ENCODE results near the gene COL4A2. TPM values are rescaled to one million over a fixed set of nuclear protein-coding genes. Genes with fewer than 3 reads are reported as not detected.

Gene COL4A2
- total and polyA plus RNA-seq, 11 donors: 92.4 to 377 (median 166) TPM

DNA sequence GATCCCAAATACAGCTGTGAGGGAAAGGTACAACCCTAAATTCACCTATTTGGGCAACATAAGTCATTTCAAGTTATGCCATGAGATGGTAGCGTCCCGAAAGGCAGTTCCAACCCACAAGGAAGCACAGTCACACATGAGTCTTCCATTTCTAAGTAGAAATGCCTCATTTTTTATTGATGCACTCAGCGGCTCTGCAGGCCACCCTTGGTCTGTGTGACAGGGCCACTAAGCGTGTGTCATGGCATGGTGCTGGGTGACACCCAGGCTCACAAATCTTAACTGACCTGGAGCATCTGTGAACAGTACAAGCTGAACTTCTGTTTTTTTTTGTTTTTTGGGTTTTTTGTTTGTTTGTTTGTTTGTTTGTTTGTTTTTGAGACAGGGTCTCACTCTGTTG is 239.3 kb downstream of the COL4A2 start:
- WGBS, 4 donors: 94 to 98% (median 96%) methylated on average over 4 of the region's 4 CpGs
- Histone ChIP-seq H3K27me3 (no peaks in the 10 kb centered on the region), H3K9me3 (no peaks in the 10 kb centered on the region), H3K36me3 (peaks cover 0 to 14% (median 0%) of the 10 kb centered on the region in 9 donors), H3K27ac (peak overlapping the region in 9 of 12 donors; percentile 34 to 82 (median 48)), H3K4me3 (no peak overlapping the region), H3K4me1 (peaks cover 0 to 49% (median 28%) of the 10 kb centered on the region in 12 donors)
- intact Hi-C loops (cut with DNase I): loop anchor here in 1 of 10 donors (5.0 kb wide), 1 partner anchor 79 kb away; no protein-coding TSS in a partner anchor
- no peak for ATAC-seq
- no peak for TF ChIP-seq POLR2A (IDR thresholded peaks at IDR 0.05)
- TF ChIP-seq, protein P1, sequence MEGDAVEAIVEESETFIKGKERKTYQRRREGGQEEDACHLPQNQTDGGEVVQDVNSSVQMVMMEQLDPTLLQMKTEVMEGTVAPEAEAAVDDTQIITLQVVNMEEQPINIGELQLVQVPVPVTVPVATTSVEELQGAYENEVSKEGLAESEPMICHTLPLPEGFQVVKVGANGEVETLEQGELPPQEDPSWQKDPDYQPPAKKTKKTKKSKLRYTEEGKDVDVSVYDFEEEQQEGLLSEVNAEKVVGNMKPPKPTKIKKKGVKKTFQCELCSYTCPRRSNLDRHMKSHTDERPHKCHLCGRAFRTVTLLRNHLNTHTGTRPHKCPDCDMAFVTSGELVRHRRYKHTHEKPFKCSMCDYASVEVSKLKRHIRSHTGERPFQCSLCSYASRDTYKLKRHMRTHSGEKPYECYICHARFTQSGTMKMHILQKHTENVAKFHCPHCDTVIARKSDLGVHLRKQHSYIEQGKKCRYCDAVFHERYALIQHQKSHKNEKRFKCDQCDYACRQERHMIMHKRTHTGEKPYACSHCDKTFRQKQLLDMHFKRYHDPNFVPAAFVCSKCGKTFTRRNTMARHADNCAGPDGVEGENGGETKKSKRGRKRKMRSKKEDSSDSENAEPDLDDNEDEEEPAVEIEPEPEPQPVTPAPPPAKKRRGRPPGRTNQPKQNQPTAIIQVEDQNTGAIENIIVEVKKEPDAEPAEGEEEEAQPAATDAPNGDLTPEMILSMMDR (IDR thresholded peaks at IDR 0.05): no peak
- DNase-seq: no peak

DNA sequence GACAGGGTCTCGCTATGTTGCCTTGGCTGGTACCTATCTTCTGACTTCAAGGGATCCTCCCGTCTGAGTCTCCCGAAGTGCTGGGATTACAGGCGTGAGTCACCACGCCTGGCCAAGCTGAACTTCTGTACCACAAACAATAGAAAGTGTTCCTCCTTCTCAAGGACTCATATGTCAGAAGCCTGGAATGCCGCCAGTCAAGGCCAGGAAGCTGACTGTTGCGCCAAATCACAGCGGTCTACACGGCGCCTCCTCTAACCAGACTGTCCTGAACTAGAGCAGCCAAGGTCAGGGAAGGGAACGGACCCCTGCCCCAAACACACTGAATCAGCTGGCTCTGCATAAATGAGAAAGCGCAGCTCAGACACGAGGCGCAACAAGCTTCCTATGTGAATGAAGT is 239.8 kb downstream of the COL4A2 start:
- DNase-seq: peak; percentile 85 to 94 (median 87)
- Histone ChIP-seq H3K27me3 (no peaks in the 10 kb centered on the region), H3K4me1 (peaks cover 0 to 47% (median 26%) of the 10 kb centered on the region in 12 donors), H3K9me3 (no peaks in the 10 kb centered on the region), H3K36me3 (peaks cover 0 to 14% (median 0%) of the 10 kb centered on the region in 9 donors), H3K27ac (peak overlapping the region in 11 of 12 donors; percentile 29 to 82 (median 48)), H3K4me3 (no peak overlapping the region)
- no peak for TF ChIP-seq POLR2A (IDR thresholded peaks at IDR 0.05)
- TF ChIP-seq, protein P1 (IDR thresholded peaks at IDR 0.05): no peak
- intact Hi-C loops (cut with DNase I): loop anchor here in 1 of 10 donors (5.0 kb wide), 1 partner anchor 80 kb away; no protein-coding TSS in a partner anchor
- 37 to 62% (median 49%) methylated on average over 10 to 14 of the region's 14 CpGs for WGBS, 4 donors
- peak; percentile 76 to 92 (median 89) for ATAC-seq

DNA sequence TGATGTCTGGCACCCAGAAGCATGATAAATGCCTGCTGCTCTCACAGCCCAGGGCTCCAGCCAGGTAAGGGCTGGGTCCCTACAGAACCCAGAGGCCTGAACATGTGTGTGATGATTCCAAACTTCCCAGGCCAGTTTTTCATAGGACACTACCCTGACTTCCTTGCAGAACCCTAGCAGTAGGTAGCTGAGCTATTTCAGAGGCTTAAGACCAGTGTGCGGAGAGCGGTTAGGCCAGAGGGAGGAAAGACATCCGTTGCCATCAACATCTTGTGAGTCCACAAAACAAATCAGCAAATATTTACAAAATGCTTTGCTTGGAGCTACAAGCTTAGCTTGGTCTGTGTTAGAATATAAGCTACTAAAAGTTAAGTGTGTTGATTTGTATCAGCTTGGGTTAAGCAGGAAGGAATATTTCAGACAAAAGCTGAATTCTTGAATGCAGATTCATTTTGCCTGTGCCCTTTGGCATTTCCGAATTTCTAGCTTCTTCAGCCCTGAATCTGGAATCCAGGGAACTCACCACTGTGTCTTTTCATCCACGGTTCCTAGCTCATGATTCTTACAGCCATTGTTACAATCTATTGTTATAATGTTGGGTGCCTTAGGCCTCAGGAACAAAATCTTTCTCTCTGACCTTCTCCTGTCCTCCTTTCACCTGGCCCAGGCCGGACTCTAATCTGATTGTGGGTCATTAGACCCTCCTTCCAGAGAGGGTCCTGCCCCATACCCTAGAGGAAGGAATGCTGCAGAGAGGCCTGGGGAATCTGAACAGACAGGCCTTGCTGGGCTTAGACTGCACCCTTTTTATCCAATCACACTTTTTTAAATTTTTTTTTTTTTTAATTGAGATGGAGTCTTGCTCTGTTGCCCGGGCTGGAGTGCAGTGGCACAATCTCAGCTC is 242.1 kb downstream of the COL4A2 start:
- peak overlapping the region in 1 of 12 donors; percentile 9 for H3K27ac ChIP-seq
- no peaks in the 10 kb centered on the region for H3K36me3 ChIP-seq
- peaks cover 0 to 37% (median 23%) of the 10 kb centered on the region in 12 donors for H3K4me1 ChIP-seq
- 78 to 92% (median 87%) methylated on average over 7 of the region's 7 CpGs for WGBS, 4 donors
- intact Hi-C loops (cut with DNase I): loop anchor here in 1 of 10 donors (5.0 kb wide), 1 partner anchor 82 kb away; no protein-coding TSS in a partner anchor
- TF ChIP-seq, protein P1 (IDR thresholded peaks at IDR 0.05): no peak
- no peak for TF ChIP-seq POLR2A (IDR thresholded peaks at IDR 0.05)
- no peaks in the 10 kb centered on the region for H3K9me3 ChIP-seq
- DNase-seq (no peak), ATAC-seq (no peak)
- no peak overlapping the region for H3K4me3 ChIP-seq
- no peaks in the 10 kb centered on the region for H3K27me3 ChIP-seq

DNA sequence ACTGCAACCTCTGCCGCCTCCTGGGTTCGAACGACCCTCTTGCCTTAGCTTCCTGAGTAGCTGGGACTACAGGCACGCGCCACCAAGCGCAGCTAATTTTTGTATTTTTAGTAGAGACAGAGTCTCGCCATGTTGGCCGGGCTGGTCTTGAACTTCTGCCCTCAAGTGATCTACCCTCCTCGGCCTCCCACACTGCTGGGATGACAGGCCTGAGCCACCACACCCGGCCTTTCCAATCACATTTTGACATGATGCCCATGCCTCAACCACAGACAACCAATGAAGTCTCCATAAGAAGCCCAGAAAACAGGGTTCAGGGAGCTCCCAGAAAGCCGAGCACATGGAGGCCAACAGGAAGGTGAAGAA is 242.7 kb downstream of the COL4A2 start:
- H3K4me3 ChIP-seq: no peak overlapping the region
- intact Hi-C loops (cut with DNase I): loop anchor here in 4 of 10 donors (5.0 to 10.0 kb wide), 4 partner anchors 82 to 335 kb away; no protein-coding TSS in a partner anchor
- no peak for ATAC-seq
- no peak for DNase-seq
- H3K27ac ChIP-seq: no peak overlapping the region
- TF ChIP-seq POLR2A (IDR thresholded peaks at IDR 0.05): no peak
- TF ChIP-seq, protein P1 (IDR thresholded peaks at IDR 0.05): no peak
- H3K9me3 ChIP-seq: no peaks in the 10 kb centered on the region
- peaks cover 0 to 3% (median 0%) of the 10 kb centered on the region in 9 donors for H3K36me3 ChIP-seq
- H3K27me3 ChIP-seq: no peaks in the 10 kb centered on the region
- peaks cover 0 to 39% (median 24%) of the 10 kb centered on the region in 12 donors for H3K4me1 ChIP-seq
- 95 to 98% (median 97%) methylated on average over 11 of the region's 11 CpGs for WGBS, 4 donors
